BJ (cell line): ENCODE data around the gene KRT86. TPM values are rescaled to one million over a fixed set of nuclear protein-coding genes. Genes with fewer than 3 reads are reported as not detected.

ENCODE experiments used
- CTCF ChIA-PET: fragments of 350-600 bp; formaldehyde crosslinking; extraction: SDS; loops from one replicate; lab custom pipeline; 2021; ENCODE audit warnings: antibody characterized with exemption, inconsistent platforms; lab: Yijun Ruan, JAX
- POLR2A ChIA-PET: fragments of 300-600 bp; sonication (Branson Sonifier 250); formaldehyde crosslinking; extraction: SDS; loops from one replicate; lab custom pipeline; 2021; ENCODE audit warnings: antibody characterized with exemption; lab: Charles Lee
- DNase-seq: peaks from one replicate; pipeline ENCODE4 v3.0.0-alpha.2; 2011; ENCODE audit warnings: low read depth
- H3K27me3 ChIP-seq: 2 replicates; pipeline ENCODE4 v1.6.0; 2011; ENCODE audit warnings: low read length; ENCODE audit not compliant: control insufficient read depth, insufficient read depth
- H3K36me3 ChIP-seq: 2 replicates; pipeline ENCODE4 v1.5.1; 2011; ENCODE audit warnings: low read length; ENCODE audit not compliant: control insufficient read depth, insufficient read depth
- H3K4me3 ChIP-seq: 2 replicates; pipeline ENCODE4 v1.5.1; 2011; ENCODE audit warnings: low read depth, mild to moderate bottlenecking, control low read depth, low read length
- polyA plus RNA-seq: library from polyadenylated mRNA; depleted of rRNA; stranded (reverse); fragments of >200 nt; gene quantifications from 2 replicates; pipeline ENCODE4 v1.2.3, GENCODE V29; 2011
- TF ChIP-seq, protein P1 (sequence below): IDR thresholded peaks from 2 replicates; pipeline ENCODE4 v1.5.1; 2011; ENCODE audit warnings: low read depth, mild to moderate bottlenecking, control low read depth, inconsistent platforms, low read length, moderate library complexity; ENCODE audit not compliant: insufficient read depth

KRT86 gene
- polyA plus RNA-seq, 1 experiment = 2.5 TPM

DNA sequence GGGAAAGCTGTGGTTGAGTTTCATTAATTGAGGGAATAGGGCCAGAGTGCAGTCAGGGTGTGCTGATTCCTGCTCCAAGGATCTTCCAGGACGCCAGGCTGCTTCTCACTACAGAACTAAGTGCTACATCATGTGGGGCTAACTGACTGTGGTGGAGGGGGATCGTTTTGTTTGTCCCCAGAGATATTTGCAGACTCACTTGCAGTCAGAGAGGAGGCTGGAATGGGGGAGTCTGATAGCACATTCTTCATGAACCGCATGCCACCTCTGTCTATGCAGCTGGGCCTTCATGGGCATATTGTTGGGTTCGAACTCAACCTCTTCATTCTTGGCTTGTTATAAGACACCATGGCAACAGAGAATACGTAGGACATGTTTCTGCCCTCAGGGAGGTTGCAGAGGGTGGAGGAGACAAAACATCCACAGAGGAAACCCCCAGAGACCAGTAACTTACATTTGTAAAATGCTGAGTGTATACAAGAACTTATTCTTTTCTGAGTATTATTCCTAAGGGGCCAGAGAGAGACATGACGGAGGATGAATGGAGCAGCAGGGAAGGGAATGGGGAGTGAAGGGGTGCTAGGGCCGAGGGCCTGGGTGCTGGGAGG is 28.4 kb upstream of the KRT86 start:
- no peaks in the 10 kb centered on the region for H3K27me3 ChIP-seq
- DNase-seq = no peak
- CTCF ChIA-PET = interaction anchor here (1.2 to 3.3 kb wide), 7 partner anchors 13 to 99 kb away, joined by 3 to 19 read pairs (median 7); no protein-coding TSS in a partner anchor
- H3K36me3 ChIP-seq = no peaks in the 10 kb centered on the region; the same call in 1 of the 2 replicates
- POLR2A ChIA-PET = no interaction called here
- no peak overlapping the region for H3K4me3 ChIP-seq
- TF ChIP-seq, protein P1, sequence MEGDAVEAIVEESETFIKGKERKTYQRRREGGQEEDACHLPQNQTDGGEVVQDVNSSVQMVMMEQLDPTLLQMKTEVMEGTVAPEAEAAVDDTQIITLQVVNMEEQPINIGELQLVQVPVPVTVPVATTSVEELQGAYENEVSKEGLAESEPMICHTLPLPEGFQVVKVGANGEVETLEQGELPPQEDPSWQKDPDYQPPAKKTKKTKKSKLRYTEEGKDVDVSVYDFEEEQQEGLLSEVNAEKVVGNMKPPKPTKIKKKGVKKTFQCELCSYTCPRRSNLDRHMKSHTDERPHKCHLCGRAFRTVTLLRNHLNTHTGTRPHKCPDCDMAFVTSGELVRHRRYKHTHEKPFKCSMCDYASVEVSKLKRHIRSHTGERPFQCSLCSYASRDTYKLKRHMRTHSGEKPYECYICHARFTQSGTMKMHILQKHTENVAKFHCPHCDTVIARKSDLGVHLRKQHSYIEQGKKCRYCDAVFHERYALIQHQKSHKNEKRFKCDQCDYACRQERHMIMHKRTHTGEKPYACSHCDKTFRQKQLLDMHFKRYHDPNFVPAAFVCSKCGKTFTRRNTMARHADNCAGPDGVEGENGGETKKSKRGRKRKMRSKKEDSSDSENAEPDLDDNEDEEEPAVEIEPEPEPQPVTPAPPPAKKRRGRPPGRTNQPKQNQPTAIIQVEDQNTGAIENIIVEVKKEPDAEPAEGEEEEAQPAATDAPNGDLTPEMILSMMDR = no peak

DNA sequence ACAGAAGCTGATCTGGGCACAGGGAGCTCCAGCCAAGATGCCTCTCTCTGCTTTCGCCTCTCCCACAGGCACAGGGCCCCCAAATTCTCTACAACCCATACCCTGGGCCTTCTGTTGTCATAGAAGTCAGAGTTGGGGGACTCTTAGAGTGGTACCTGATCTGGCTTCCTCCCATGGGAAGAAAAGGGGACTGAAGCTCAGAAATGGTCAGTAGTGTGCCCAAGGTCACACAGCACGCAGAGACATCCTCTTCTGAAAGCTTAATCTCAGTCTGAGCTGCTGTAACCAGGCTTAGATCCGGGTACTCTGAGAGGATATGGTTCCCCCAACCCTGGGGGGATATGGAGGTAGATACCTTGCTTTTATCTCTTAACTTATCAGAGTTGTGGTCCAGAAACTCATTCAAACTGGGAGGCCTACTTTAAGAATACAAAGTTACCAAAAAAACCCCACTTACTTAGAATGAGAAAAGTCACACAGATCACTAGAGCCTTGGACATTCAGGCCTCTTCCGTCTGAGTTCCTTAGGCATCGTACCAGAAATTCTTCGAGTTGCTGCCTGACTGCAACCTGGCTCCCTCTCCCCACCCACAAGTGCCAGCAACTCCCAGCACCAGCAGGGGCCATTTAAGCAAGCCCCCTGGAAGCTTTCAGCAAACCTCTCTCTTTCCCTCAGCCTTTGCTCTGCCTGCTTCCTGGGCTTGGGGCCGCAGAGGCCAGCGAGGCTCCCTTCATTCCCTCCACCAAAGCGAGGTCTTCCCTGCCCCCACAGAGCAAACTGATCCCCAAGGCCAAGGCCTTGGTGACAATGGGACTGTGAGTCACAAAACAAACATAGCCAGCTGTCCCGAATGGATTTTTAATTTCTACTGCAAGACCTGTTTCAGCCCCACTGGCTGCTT is 27.5 kb upstream of the KRT86 start:
- no peak for DNase-seq
- TF ChIP-seq, protein P1 = no peak
- no peaks in the 10 kb centered on the region for H3K27me3 ChIP-seq
- no peak overlapping the region for H3K4me3 ChIP-seq
- no peaks in the 10 kb centered on the region; the same call in 1 of the 2 replicates for H3K36me3 ChIP-seq
- ChIA-PET CTCF (interaction anchor here (1.0 to 3.2 kb wide), 5 partner anchors 30 to 100 kb away, joined by 3 to 10 read pairs (median 3); no protein-coding TSS in a partner anchor), POLR2A (no interaction called here)

DNA sequence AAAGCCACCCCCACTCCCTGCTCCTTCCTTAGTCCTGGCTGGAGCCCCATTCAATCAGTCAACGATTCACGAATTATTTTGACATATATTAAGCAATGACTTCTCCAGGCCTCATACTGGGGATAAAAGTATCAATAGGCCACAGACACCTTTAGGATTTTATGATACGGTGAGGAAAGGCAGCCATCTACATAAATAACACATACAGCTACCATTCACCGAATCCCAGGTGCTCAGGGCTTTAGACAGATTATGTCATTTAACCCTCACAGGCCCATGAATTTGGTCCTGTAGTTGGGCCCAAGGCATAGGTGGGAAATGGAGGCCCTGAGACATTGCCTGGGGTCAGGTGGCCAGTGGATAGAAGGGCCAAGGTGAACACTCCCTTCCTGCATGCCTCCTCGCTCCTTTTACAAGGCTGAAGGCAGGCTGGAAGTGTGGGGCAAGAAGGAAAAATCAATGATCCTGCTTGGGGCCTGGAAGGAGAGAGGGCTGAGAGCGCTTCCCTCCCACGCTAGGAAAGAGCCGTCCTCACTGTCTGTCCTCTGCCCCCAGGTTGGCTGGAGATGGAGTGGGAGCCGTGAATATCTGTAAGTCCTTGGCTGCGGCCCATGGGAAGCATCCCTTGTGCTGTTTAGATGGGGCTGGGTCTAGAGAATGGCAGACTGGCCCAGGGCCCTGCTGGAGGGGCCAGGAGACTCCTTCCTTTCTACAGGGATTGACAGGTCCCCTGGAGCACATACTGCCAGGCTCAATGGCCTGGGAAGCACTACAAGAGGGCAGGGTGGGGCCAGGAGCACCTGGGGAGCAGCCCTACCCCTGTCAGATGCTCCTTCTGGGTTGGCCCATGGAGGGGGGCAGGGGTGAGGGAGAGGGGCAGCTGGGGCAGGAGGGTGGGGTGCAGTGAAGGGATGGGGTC is 26.6 kb upstream of the KRT86 start:
- TF ChIP-seq, protein P1 = no peak
- DNase-seq = no peak
- Histone ChIP-seq H3K36me3 (no peaks in the 10 kb centered on the region; the same call in 1 of the 2 replicates), H3K4me3 (no peak overlapping the region), H3K27me3 (no peaks in the 10 kb centered on the region)
- ChIA-PET CTCF (interaction anchor here (1.0 to 3.2 kb wide), 6 partner anchors 30 to 101 kb away, joined by 3 to 10 read pairs (median 3); no protein-coding TSS in a partner anchor), POLR2A (no interaction called here)

DNA sequence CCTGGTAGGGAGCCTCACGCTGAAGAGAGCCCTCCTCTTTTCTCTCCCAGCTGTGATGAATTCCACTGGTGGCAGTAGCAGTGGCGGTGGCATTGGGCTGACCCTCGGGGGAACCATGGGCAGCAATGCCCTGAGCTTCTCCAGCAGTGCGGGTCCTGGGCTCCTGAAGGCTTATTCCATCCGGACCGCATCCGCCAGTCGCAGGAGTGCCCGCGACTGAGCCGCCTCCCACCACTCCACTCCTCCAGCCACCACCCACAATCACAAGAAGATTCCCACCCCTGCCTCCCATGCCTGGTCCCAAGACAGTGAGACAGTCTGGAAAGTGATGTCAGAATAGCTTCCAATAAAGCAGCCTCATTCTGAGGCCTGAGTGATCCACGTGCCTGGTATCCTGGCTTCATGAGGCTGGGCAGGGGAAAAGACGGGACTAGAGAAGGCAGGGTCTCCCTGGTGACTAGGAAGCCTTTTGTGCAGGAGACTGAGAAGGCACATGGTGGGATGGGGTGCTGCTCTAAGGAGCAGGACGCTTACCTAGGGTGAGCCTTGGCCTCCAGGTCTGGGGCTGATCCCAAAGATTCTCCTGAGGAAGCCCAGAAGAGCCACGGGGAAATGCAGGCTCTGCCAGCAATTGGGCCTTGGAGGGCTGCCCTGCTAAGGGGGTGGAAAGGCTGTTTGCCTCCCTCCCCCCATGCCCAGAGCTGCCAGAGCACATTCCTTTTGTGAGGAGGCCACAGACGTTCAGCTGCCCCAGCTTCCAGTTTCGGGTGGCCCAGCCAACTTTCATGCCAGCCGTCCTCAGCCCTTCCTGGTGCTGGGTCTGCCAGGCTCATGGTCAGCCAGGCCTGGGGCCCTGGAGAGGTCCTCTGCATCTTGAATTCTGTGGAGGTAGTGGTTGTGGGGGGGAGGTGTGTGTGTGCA is 25.6 kb upstream of the KRT86 start:
- Histone ChIP-seq H3K27me3 (no peaks in the 10 kb centered on the region), H3K4me3 (no peak overlapping the region), H3K36me3 (no peaks in the 10 kb centered on the region; the same call in 1 of the 2 replicates)
- ChIA-PET POLR2A (no interaction called here), CTCF (interaction anchor here (1.0 to 3.2 kb wide), 6 partner anchors 29 to 78 kb away, joined by 3 to 10 read pairs (median 4); no protein-coding TSS in a partner anchor)
- TF ChIP-seq, protein P1 = no peak
- DNase-seq = no peak
